H1 (cell line): ENCODE measurements around the gene TAF4.

Experiments
- BRCA1 ChIP-seq: IDR thresholded peaks from 2 replicates; pipeline ENCODE4 v1.6.1; 2012; ENCODE audit warnings: low read depth, low read length, improper control_type of control experiment
- EZH2 ChIP-seq: fragments of 200-600 bp; sonication (generic); IDR thresholded peaks from 2 replicates; pipeline ENCODE4 v1.7.1; 2012; ENCODE audit warnings: low read depth, mild to moderate bottlenecking, moderate library complexity, low read length, inconsistent platforms; ENCODE audit not compliant: severe bottlenecking
- GABPA ChIP-seq: IDR thresholded peaks from 2 replicates; pipeline ENCODE4 v1.6.1; 2011; ENCODE audit warnings: mild to moderate bottlenecking, low read length, moderate library complexity, borderline replicate concordance; ENCODE audit not compliant: insufficient read depth
- MAFK ChIP-seq: IDR thresholded peaks from 2 replicates; pipeline ENCODE4 v1.6.1; 2012; ENCODE audit warnings: low read depth, mild to moderate bottlenecking, improper control_type of control experiment, low read length
- POLR2A ChIP-seq, 2 experiments: IDR thresholded peaks; 1 replicate in 1 of 2; 2 replicates in 1 of 2; pipeline ENCODE4 v1.6.1; 2011; ENCODE audit warnings: low read depth in 2 of 2, low read length in 2 of 2, mild to moderate bottlenecking in 2 of 2; ENCODE audit errors: control extremely low read depth in 1 of 2
- POLR2AphosphoS5 ChIP-seq: IDR thresholded peaks from 2 replicates; pipeline ENCODE4 v1.6.1; 2011; ENCODE audit warnings: low read depth, low read length
- RFX5 ChIP-seq: IDR thresholded peaks from 2 replicates; pipeline ENCODE4 v1.6.1; 2011; ENCODE audit warnings: low read depth, low read length, improper control_type of control experiment, borderline replicate concordance
- TAF1 ChIP-seq: IDR thresholded peaks from 2 replicates; pipeline ENCODE4 v1.6.1; 2011; ENCODE audit warnings: mild to moderate bottlenecking, low read depth, low read length
- TBP ChIP-seq: IDR thresholded peaks from 2 replicates; pipeline ENCODE4 v1.6.1; 2011; ENCODE audit warnings: low read depth, low read length, improper control_type of control experiment
- YY1 ChIP-seq: IDR thresholded peaks from 2 replicates; pipeline ENCODE4 v1.6.1; 2011; ENCODE audit warnings: low read depth, mild to moderate bottlenecking, low read length
- TF ChIP-seq, protein P1 (sequence below), 3 experiments: IDR thresholded peaks; 1 replicate in 2 of 3; 2 replicates in 1 of 3; pipeline versions ENCODE4 v1.5.1 to v1.6.1; 2011; ENCODE audit warnings: low read length in 3 of 3, mild to moderate bottlenecking in 3 of 3, inconsistent platforms in 2 of 3, low read depth in 1 of 3, moderate library complexity in 1 of 3; ENCODE audit not compliant: insufficient read depth in 1 of 3; ENCODE audit errors: control extremely low read depth in 1 of 3
- TF ChIP-seq, protein P2 (sequence below): IDR thresholded peaks from 2 replicates; pipeline ENCODE4 v1.6.1; 2012; ENCODE audit warnings: inconsistent platforms

DNA sequence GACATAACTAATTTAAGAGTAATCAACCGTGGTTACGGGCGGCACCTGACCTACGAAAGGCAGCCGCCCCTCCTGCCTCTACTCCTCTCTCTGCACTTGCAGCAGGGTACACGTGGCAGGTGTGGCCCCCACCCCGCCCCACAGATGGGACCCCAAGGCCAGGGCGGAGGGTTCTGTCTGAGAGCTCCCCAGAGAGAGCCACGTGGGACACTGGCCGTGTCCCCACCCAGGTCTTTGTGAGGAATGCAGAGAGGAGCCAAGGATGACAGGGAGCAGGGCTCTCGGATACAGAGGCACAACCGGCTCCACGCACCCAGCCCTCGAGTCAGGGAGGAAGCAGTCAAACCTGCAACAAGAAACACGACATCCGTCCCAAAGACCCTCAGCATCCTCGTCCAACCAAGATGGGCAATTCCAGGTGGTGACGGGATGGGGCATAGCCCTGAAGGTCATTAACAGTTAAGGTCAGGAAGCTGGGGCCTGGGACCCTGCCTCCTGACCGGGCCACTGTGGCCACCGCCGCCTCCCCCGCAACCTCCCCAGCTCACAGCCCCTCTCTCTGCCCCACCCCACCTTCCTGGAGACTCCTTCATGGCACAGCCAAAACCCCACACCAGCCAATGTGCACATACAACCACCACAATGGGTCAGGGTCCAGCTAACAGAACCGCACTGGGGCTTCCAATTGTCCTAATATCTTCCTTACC lies 47.1 kb downstream of the TAF4 start:
- TF ChIP-seq, protein P1, sequence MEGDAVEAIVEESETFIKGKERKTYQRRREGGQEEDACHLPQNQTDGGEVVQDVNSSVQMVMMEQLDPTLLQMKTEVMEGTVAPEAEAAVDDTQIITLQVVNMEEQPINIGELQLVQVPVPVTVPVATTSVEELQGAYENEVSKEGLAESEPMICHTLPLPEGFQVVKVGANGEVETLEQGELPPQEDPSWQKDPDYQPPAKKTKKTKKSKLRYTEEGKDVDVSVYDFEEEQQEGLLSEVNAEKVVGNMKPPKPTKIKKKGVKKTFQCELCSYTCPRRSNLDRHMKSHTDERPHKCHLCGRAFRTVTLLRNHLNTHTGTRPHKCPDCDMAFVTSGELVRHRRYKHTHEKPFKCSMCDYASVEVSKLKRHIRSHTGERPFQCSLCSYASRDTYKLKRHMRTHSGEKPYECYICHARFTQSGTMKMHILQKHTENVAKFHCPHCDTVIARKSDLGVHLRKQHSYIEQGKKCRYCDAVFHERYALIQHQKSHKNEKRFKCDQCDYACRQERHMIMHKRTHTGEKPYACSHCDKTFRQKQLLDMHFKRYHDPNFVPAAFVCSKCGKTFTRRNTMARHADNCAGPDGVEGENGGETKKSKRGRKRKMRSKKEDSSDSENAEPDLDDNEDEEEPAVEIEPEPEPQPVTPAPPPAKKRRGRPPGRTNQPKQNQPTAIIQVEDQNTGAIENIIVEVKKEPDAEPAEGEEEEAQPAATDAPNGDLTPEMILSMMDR (IDR thresholded peaks at IDR 0.05; ENCODE audit: control extremely low read depth in 1 of 3, insufficient read depth in 1 of 3, low read depth in 1 of 3, low read length in 3 of 3): no peak
- TF ChIP-seq GABPA (no peak), POLR2A (IDR thresholded peaks at IDR 0.05; ENCODE audit: control extremely low read depth in 1 of 2, low read depth in 2 of 2, low read length in 2 of 2) (no peak), MAFK (no peak), EZH2 (no peak), TAF1 (no peak), RFX5 (no peak), TBP (no peak), YY1 (no peak), POLR2AphosphoS5 (no peak), BRCA1 (no peak)
- TF ChIP-seq, protein P2, sequence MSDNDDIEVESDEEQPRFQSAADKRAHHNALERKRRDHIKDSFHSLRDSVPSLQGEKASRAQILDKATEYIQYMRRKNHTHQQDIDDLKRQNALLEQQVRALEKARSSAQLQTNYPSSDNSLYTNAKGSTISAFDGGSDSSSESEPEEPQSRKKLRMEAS: no peak
